Measurements from ENCODE around the gene SPOCK1. TPM values are rescaled to one million over a fixed set of nuclear protein-coding genes. Genes with fewer than 3 reads are reported as not detected.

SPOCK1 gene
- total RNA-seq, 1 donor = 54.8 TPM

DNA sequence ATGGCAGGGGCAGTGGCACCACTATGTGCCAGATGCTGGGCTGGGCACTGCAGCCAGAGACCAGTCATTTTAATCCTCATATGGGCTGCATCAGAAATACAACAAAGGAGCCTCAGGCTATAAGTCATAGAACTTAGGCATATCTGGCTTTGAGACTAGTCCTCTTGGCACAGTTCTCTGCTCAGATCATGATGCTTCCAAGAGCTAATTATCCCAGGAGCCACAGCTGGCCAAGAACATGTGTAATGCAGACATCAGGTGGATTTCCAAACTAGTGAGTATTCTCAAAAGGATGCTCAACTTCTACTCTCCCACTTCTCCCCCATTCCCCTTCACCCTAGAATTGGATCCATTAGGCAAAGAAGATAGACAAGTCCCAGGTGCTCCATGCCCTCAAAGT, 571.6 kb downstream of the SPOCK1 start:
- TF ChIP-seq CTCF (IDR thresholded peaks at IDR 0.05; ENCODE audit: insufficient read depth, low read depth, low read length) = no peak
- H3K4me3 ChIP-seq (ENCODE audit: low read depth, low read length) = no peak overlapping the region
- DNase-seq (ENCODE audit: low read depth) = no peak

GRCh38 chr5:136926073-136926472, 573.1 kb downstream of the SPOCK1 start:
- TF ChIP-seq CTCF (IDR thresholded peaks at IDR 0.05; ENCODE audit: insufficient read depth, low read depth, low read length) = no peak
- no peak for DNase-seq (ENCODE audit: low read depth)
- no peak overlapping the region for H3K4me3 ChIP-seq (ENCODE audit: low read depth, low read length)

Small RNA genes lying within 50 kb of the gene (small RNA-seq; reads per million reads assigned to genes)
- not detected for gene RNA5SP193

Other genes with a start within 250 kb of the SPOCK1 start
- gene KLHL3, start 236.8 kb upstream of the SPOCK1 start, total RNA-seq = 1.9 and 3.0 TPM in 2 replicates

Data from fibroblast of villous mesenchyme (primary cell).